SK-N-SH (cell line): ENCODE measurements around the gene ANKRD2. TPM values are rescaled to one million over a fixed set of nuclear protein-coding genes. Genes with fewer than 3 reads are reported as not detected.
A peak's percentile ranks its signal among the peaks of the same experiment; 100 is the strongest.

Source experiments
- CTCF ChIA-PET: fragments of 300-600, 350-600 bp; formaldehyde crosslinking; extraction: SDS; loops from one replicate; lab custom pipeline; 2021; lab: Yijun Ruan, JAX
- POLR2A ChIA-PET: fragments of 350-600 bp; sonication (Branson Sonifier 250); formaldehyde crosslinking; extraction: SDS; loops from one replicate; lab custom pipeline; 2020; ENCODE audit warnings: antibody characterized with exemption, inconsistent platforms; lab: Yijun Ruan, JAX
- DNase-seq: peaks from one replicate; pipeline ENCODE4 v3.0.0; 2012
- H2AFZ ChIP-seq: fragments of 200-600 bp; sonication (generic); 2 replicates; pipeline ENCODE4 v1.8.1; 2016; ENCODE audit warnings: antibody characterized with exemption, mild to moderate bottlenecking, low read depth
- H3F3A ChIP-seq: fragments of 200-600 bp; sonication (generic); replicated peaks from 2 replicates; pipeline ENCODE3; 2016; ENCODE audit warnings: antibody characterized with exemption, mild to moderate bottlenecking; ENCODE audit not compliant: insufficient read depth
- H3K27ac ChIP-seq, 2 experiments: fragments of 200-500 bp in 1 of 2; fragments of 200-600 bp in 1 of 2; sonication (Bioruptor generic) in 1 of 2; sonication (generic), shearing (Covaris generic) in 1 of 2; 2 replicates each; pipeline versions ENCODE4 v1.5.1 to v1.6.1; 2014 to 2016; ENCODE audit warnings: low read depth in 2 of 2, inconsistent platforms in 1 of 2, low read length in 1 of 2, mild to moderate bottlenecking in 1 of 2, mixed read lengths in 1 of 2
- H3K27me3 ChIP-seq: fragments of 200-600 bp; sonication (generic), shearing (Covaris generic); 2 replicates; pipeline ENCODE4 v1.6.1; 2016; ENCODE audit warnings: mixed run types; ENCODE audit not compliant: insufficient read depth
- H3K36me3 ChIP-seq, 2 experiments: fragments of 200-500 bp in 1 of 2; fragments of 200-600 bp in 1 of 2; sonication (Bioruptor generic) in 1 of 2; sonication (generic) in 1 of 2; replicated peaks in 1 of 2; 2 replicates each; pipeline versions ENCODE3 to v1.5.1; 2014 to 2016; ENCODE audit warnings: low read length in 1 of 2, mild to moderate bottlenecking in 1 of 2; ENCODE audit not compliant: insufficient read depth in 2 of 2, control insufficient read depth in 1 of 2
- H3K4me1 ChIP-seq, 2 experiments: fragments of 200-500 bp in 1 of 2; fragments of 200-600 bp in 1 of 2; sonication (Bioruptor generic) in 1 of 2; sonication (generic), shearing (Covaris generic) in 1 of 2; 2 replicates each; pipeline versions ENCODE4 v1.5.1 to v1.6.1; 2014 to 2016; ENCODE audit warnings: low read depth in 1 of 2, low read length in 1 of 2, mixed run types in 1 of 2; ENCODE audit not compliant: insufficient read depth in 2 of 2, control insufficient read depth in 1 of 2
- H3K4me2 ChIP-seq: fragments of 200-600 bp; sonication (generic), shearing (Covaris generic); 2 replicates; pipeline ENCODE4 v1.6.1; 2017; ENCODE audit warnings: mixed run types
- H3K4me3 ChIP-seq, 2 experiments: fragments of 200-500 bp in 1 of 2; fragments of 200-600 bp in 1 of 2; sonication (Bioruptor generic) in 1 of 2; sonication (generic), shearing (Covaris generic) in 1 of 2; 2 replicates each; pipeline versions ENCODE4 v1.5.1 to v1.8.1; 2014 to 2016; ENCODE audit warnings: low read depth in 2 of 2, inconsistent platforms in 1 of 2, low read length in 1 of 2, mild to moderate bottlenecking in 1 of 2, mixed read lengths in 1 of 2, moderate library complexity in 1 of 2
- H3K79me2 ChIP-seq: fragments of 200-600 bp; sonication (generic); 2 replicates; pipeline ENCODE4 v1.8.1; 2017; ENCODE audit warnings: mild to moderate bottlenecking; ENCODE audit not compliant: insufficient read depth
- H3K9ac ChIP-seq: fragments of 200-600 bp; sonication (generic); 2 replicates; pipeline ENCODE4 v1.6.1; 2017; ENCODE audit warnings: mixed run types
- H3K9me2 ChIP-seq: fragments of 200-600 bp; sonication (generic); 2 replicates; pipeline ENCODE4 v1.6.1; 2017; ENCODE audit warnings: mixed run types
- H3K9me3 ChIP-seq: fragments of 200-600 bp; sonication (generic); 2 replicates; pipeline ENCODE4 v1.6.1; 2017; ENCODE audit warnings: mixed run types, mild to moderate bottlenecking, moderate library complexity
- H4K20me1 ChIP-seq: fragments of 200-600 bp; sonication (generic); 2 replicates; pipeline ENCODE4 v1.6.1; 2017; ENCODE audit warnings: mild to moderate bottlenecking, mixed run types; ENCODE audit not compliant: insufficient read depth
- FOXJ3 ChIP-seq: sonication (generic); formaldehyde crosslinking; IDR thresholded peaks from 2 replicates; pipeline ENCODE4 v1.5.1; 2020; ENCODE audit warnings: mild to moderate bottlenecking, missing genetic modification reagents
- FOXM1 ChIP-seq: IDR thresholded peaks from 2 replicates; pipeline ENCODE4 v1.4.0; 2012; ENCODE audit warnings: low read depth, mild to moderate bottlenecking
- GABPA ChIP-seq: IDR thresholded peaks from 2 replicates; pipeline ENCODE4 v1.4.0; 2012; ENCODE audit warnings: low read depth, mild to moderate bottlenecking
- IRF3 ChIP-seq: fragments of 150-350 bp; IDR thresholded peaks from 2 replicates; pipeline ENCODE4 v1.6.1; 2016; ENCODE audit warnings: mild to moderate bottlenecking, low read depth, low read length
- MEF2A ChIP-seq: IDR thresholded peaks from 2 replicates; pipeline ENCODE4 v1.4.0; 2012; ENCODE audit warnings: low read depth, borderline replicate concordance
- RCOR1 ChIP-seq: fragments of 150-350 bp; IDR thresholded peaks from 2 replicates; pipeline ENCODE4 v1.6.1; 2017; ENCODE audit warnings: antibody characterized with exemption, low read length
- SMC3 ChIP-seq: IDR thresholded peaks from 2 replicates; pipeline ENCODE4 v1.6.1; 2012; ENCODE audit warnings: low read depth, low read length, improper control_type of control experiment
- TEAD4 ChIP-seq: IDR thresholded peaks from 2 replicates; pipeline ENCODE4 v1.4.0; 2012; ENCODE audit warnings: mild to moderate bottlenecking, borderline replicate concordance; ENCODE audit not compliant: insufficient read depth
- USF2 ChIP-seq: fragments of 150-350 bp; IDR thresholded peaks from 2 replicates; pipeline ENCODE4 v1.6.1; 2017; ENCODE audit warnings: antibody characterized with exemption, low read length, low read depth, borderline replicate concordance
- ZBTB33 ChIP-seq: IDR thresholded peaks from 2 replicates; pipeline ENCODE4 v1.4.0; 2012; ENCODE audit warnings: low read depth, borderline replicate concordance
- WGBS: methylation state at CpG from one replicate; pipeline ENCODE4 v1.1.6; 2017; ENCODE audit warnings: low lambda C conversion rate; 5-methylcytosine and 5-hydroxymethylcytosine counted together
- polyA plus RNA-seq, 3 experiments: library from polyadenylated mRNA; depleted of rRNA; stranded (reverse); fragments of >200 nt; gene quantifications; 2 replicates each; pipeline ENCODE4 v1.2.3, GENCODE V29; 2012

ANKRD2 gene
- polyA plus RNA-seq, 1 of the 3 experiments (the other 2 are of a cell fraction) = 0.72 TPM

GRCh38 chr10:97567891-97568290 is 4.7 kb upstream of the ANKRD2 start:
- Histone ChIP-seq H3K36me3 (peaks cover 0 to 6% of the 10 kb centered on the region in 2 experiments), H3K9me2 (no peaks in the 10 kb centered on the region), H2AFZ (no peak overlapping the region), H3K27ac (no peak overlapping the region), H3K4me1 (peaks cover 5 to 30% of the 10 kb centered on the region in 2 experiments; a peak in 2 of 4 replicates), H3K4me3 (no peak overlapping the region), H3K27me3 (no peaks in the 10 kb centered on the region), H3K9me3 (no peaks in the 10 kb centered on the region), H3K4me2 (no peak overlapping the region), H3F3A (no peaks in the 10 kb centered on the region), H3K9ac (no peak overlapping the region), H3K79me2 (no peaks in the 10 kb centered on the region), H4K20me1 (no peaks in the 10 kb centered on the region)
- POLR2A ChIA-PET = no interaction called here
- TF ChIP-seq GABPA (no peak), FOXM1 (no peak), USF2 (no peak), RCOR1 (no peak), FOXJ3 (CRISPR knock-in tag) (no peak), IRF3 (no peak), ZBTB33 (no peak), SMC3 (no peak), MEF2A (no peak)
- 90% methylated on average over 4 of the region's 15 CpGs for WGBS
- no peak for DNase-seq
- CTCF ChIA-PET = interaction anchor here (0.7 to 9.4 kb wide), 2 partner anchors 16 to 104 kb away, joined by 3 to 64 read pairs; no protein-coding TSS in a partner anchor

DNA sequence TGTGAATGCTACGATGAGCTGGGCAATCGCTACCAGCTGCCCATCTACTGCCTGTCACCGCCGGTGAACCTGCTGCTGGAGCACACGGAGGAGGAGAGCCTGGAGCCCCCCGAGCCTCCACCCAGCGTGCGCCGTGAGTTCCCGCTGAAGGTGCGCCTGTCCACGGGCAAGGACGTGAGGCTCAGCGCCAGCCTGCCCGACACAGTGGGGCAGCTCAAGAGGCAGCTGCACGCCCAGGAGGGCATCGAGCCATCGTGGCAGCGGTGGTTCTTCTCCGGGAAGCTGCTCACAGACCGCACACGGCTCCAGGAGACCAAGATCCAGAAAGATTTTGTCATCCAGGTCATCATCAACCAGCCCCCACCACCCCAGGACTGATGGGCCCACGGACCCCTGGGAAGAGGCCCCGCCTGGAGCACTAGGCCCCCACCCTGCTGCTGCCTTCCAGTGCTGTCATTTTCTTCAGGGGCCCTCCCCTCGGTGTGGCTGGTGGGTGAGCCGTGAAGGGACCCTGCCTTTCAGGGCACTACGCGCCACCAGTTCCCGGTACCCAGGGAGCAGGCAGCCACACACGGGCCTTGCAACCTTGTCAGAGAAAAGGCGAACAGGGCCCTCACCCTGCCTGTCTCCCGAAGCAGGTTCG is 2.3 kb upstream of the ANKRD2 start:
- peak overlapping the region in 1 of 2 experiments; percentile 66; a peak in 2 of 4 replicates for H3K27ac ChIP-seq
- H3K9ac ChIP-seq = no peak overlapping the region
- 88% methylated on average over 17 of the region's 33 CpGs for WGBS
- no peaks in the 10 kb centered on the region for H3K9me3 ChIP-seq
- no peak overlapping the region for H3K4me3 ChIP-seq
- CTCF ChIA-PET = interaction anchor here (1.1 to 9.4 kb wide), 6 partner anchors 14 to 162 kb away, joined by 3 to 64 read pairs (median 19); partner anchors contain the start of gene HOGA1
- H3K4me2 ChIP-seq = no peak overlapping the region
- H3F3A ChIP-seq = peaks cover 19% of the 10 kb centered on the region
- H3K27me3 ChIP-seq = no peaks in the 10 kb centered on the region
- TF ChIP-seq TEAD4 = no peak
- H4K20me1 ChIP-seq = no peaks in the 10 kb centered on the region
- H2AFZ ChIP-seq = no peak overlapping the region
- H3K4me1 ChIP-seq = peaks cover 21 to 34% of the 10 kb centered on the region in 2 experiments; a peak in 3 of 4 replicates
- no peaks in the 10 kb centered on the region for H3K79me2 ChIP-seq
- no peak for DNase-seq
- peaks cover 0 to 6% of the 10 kb centered on the region in 2 experiments for H3K36me3 ChIP-seq
- POLR2A ChIA-PET = interaction anchor here (1.0 kb wide), 1 partner anchor 173 kb away, joined by 3 read pairs; no protein-coding TSS in a partner anchor
- H3K9me2 ChIP-seq = no peaks in the 10 kb centered on the region
